GM19351 (cell line): ENCODE data around the gene TSPAN9.

Source experiments
- ATAC-seq: cut with Tn5 transposase; IDR thresholded peaks from one replicate; pipeline ENCODE4 v1.9.1; 2021; ENCODE audit warnings: mild to moderate bottlenecking, moderate library complexity; ENCODE audit not compliant: unreplicated experiment

Gene TSPAN9

DNA sequence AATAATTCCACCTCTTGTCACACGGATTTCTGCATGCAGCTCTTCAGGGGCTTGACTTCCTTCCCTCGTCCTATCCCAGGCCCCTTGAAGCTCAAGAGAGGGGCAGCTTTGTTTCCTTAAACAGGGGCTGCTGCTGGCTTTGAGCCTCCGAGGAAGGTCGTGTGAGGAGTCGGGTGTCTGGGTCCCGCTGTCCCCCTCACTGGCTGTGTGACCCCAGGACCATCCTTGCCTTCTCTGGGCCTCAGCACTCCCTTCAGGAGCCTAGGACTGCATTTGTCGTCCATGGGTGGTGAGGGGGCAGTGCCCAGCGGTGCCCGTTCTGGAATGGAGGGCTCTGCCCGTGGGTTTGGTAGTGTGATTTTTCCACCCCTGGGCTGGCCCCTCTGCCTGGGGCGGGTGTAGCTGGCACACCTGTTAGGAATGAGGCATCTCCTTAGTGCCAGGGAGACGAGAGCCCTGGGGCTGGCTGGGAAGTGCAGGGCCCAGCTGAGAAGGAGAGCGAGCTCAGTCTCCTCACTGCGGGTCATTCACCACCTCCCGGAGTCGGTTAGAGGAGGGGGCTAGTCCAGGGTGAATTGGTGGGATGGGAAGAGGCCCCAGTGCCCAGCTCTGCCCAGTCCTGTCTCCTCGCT is 60.8 kb downstream of the TSPAN9 start:
- ATAC-seq: no peak

DNA sequence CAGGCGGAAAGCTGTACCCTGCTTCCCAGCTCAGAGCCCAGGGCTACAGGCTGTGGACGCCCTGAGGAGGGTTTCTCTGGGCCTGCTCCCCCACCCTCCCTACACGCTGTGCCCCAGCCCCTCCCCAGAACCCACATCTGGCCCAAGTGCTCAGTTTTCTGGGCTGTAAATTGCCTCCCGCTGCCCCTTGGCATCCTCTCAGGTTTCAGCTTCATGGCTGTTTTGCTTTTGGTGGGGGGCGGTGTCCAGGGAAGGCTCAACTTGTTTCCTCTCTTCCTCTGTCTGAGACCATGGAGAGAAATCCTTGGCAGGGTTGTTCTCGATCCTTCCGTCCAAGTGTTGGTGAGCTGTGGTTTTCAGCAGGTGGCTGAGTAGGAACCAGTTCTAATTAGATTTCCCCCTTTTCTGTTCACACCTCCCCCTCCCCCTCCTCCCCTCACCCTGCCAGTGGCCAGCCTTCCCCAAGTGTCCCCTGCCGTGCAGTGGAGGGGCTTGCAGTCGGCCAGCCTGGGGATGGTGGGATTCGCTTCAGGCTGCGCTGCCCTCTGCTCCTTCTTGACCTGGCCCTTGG is 61.8 kb downstream of the TSPAN9 start:
- no peak for ATAC-seq

DNA sequence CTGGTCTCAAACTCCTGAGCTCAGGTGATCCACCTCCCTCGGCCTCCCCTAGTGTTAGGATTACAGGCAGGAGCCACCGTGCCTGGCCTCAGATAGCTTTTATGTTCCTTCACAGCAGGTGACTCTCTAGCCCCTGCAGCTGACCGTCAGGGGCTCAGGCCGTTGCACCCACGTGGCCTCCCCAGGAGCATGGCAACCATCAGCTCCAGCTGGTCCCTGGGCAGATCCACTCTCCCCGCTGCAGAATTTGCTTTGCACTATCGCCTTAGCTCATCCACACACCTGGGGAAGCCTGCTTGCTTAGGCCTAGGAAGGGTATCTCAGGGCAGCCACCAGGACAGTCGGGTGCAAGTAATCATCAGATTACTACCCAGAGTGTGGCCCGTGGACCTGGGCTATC is 62.6 kb downstream of the TSPAN9 start:
- no peak for ATAC-seq

DNA sequence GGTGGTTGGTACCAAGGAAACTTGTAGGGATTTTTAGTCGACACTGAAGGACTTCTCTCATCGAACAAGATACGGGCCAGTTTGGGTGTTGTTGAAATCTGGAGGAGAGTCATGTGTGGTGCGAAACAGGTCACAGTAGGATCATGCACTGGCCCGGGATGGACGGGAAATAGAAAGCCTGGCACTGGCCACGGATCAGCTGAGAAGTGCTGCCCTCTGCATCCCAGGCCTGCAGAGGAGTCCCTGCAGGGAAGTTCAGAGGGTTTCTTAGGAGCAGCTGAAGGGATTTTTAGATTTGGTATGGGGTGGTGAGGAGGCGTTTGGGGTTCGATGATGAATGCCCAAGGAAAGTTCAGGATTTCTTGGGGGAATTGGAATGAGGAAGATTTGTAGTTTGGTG is 63.1 kb downstream of the TSPAN9 start:
- ATAC-seq: no peak

DNA sequence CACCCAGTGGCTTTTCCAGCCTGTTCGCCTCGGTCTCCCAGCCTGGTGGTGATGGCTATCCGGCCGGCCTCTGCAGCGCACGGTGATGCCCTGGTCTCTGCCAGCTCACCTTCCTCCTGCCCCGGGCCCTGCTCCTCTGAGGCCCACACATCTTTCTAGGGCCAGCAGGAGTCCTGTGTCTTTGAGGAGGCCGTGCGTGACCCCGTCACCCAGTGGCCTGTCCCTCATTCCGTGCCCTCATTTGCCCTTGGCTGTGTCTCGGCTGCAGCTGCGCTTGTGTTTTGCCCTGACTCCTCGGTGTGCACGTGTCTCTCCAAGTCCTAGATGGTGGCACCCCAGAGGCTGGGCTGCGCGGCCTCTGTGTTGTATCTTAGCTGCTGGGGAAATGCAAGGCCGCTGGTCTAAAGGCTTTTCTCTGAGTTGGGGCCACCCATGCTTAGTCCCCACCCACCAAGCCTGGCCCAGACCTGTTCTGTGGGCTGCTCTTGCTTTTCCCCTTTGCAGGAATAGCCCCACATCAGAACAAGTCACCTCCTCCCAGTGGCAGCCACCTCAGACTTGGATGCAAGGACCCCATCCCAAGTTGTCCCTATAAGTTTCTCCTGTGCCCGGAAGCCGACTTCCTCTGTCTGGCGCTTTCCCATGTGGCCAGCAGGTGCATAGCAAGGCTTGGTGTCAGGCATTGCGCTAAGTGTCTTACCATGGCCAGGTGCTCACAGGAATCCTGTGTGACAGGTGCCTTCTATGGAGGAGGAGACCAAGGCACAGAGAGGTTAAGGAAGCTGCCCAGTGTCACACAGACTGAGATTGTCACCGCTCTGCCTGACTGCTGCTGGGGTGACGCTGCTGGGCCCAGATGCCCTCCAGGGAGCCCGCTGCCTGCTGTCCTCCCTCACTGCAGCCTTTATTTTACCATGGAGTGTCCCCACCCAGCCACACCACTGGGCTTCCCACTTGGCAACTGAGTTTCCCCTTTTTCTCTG is 64.5 kb downstream of the TSPAN9 start:
- ATAC-seq: no peak

DNA sequence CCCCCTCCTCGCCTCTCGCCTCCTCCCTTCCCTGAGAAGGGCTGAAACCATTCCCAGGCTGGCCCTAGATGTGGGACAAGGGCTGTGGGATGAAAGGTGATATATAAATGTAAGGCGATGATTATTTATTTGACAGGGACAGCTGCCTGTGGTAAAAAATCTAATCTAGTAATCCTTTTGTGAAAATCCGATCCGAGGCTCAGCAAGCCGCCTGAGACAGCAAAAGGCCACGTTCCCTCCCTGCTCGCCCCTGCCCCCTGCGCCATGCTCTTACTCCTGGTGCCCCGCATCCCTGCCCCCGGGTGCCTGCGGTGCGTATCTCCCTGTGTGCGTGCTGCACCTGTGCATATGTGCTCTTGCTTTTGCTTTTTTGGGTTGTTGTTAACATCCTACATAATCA is 65.2 kb downstream of the TSPAN9 start:
- no peak for ATAC-seq

DNA sequence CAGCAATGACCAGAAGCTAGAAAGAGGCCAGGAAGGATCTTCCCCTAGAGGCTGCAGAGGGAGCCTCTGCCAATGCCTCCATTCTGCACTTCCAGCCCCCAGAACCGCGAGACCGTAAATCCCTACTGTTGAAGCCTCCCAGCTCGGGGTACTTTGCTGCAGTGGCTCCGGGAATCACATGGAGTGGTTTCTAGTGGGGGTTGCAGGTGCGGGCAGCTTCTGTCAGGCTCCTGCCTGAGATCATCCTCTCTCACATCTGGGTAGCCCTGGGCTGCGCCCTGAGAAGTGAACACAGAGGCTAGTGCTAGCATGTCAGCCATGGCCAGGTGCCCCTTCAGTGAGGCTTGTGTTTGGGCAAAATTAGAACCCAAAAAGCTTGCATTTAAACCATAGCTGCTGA is 67.3 kb downstream of the TSPAN9 start:
- ATAC-seq: no peak

DNA sequence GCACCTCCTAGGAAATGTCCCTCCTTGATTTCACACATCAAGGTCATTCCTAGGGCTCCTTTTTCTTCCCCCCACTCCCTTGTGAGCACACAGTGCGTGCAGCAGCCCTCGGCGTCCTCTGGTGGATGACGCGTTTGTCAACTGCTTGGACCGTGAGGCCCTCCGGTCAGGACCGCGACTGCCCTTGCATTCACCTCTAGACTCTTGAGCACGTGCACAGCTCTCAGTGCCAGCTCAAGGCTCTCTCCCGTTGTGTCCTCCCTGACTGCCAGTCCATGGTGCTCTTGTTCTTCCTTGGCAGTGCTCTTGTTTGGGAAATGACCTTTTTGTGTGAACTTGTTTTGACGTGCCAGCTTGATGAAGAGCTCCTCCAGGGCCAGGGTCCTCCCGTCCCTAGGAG is 67.9 kb downstream of the TSPAN9 start:
- ATAC-seq: no peak

DNA sequence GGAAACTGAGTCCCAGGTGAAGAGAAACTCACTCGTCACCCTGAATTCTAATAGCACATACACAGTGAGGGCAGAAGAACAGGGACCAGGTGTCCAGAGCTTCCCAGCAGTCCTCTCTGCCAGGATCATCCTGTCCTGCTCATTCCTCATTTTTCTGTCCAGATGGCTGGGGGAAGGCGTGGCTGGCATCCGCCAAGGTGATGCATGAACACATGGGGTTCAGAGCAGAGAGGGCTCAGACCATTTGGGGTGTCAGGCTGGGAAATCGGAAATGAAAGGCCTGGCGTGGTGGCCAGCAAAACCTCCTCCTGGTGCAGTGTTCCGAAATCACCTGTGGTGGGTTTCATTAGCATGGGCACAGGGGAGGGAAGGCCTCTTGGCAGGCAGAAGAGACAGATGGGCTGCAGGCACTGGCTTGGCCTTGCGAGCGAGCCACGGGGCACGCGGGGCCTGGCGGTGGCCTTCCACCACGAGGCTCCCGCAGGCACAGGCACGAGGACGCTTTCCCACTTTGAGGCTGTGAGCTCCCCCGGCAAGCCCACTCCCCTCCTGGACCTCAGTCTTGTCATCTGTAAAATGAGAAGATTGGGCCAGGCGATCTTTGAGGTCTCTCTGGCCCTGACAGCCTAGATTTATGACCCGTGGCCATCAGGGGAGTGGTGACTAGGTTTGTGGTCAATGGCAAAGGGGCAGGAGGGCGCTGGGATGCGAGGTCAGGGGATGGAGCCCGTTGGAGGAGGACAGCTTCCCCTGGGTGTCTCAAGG is 68.5 kb downstream of the TSPAN9 start:
- no peak for ATAC-seq

DNA sequence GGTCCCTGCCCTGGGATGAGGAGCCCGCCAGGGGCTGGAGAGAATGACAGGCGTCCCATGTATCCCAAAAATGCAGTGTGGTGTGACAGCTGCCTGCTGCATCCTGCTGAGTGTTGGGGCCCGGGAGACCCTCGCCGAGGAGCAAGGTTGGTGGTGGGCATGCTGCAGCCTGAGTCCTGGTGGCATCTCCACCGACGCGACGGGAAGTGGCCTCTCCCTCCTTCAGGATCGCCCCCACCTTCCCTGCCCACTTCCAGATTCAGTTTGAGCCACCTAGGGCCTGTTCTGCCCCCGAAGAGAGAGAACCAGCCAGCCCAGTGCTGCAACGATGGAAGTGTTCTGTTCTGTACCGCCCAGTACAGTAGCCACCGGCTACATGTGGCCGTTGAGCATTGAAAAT is 70.1 kb downstream of the TSPAN9 start:
- ATAC-seq: no peak

DNA sequence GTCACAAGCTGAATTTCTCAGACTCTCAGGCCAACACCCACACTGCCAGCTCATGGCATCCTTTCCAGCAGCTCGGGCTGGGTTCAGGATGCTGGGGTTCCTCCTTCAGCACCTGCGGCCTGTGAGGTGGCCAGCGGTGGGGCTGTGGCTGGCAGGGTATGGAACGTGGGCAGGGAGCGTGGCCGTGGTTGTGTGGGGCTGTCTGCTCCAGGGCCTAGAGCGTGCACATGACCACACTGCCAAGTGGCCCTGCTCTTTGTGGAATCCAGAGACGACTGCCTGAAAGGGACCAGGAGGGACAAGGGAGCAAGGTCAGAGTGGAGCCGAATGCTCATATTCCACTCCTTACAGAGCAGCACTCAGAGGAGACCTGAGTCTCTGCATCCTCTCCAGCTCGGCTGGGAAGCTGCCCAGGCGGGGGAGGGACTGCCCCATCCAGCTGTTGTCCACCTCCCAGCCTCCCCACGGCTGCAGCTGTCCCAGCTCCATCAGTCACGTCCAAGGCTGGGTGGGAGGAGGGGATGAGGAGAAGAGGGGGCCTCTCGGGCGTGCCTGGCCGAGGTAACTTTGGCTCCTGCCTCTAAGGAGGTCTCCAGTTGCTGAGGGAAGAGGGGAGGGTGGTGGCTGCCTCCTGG is 71.3 kb downstream of the TSPAN9 start:
- ATAC-seq: no peak

DNA sequence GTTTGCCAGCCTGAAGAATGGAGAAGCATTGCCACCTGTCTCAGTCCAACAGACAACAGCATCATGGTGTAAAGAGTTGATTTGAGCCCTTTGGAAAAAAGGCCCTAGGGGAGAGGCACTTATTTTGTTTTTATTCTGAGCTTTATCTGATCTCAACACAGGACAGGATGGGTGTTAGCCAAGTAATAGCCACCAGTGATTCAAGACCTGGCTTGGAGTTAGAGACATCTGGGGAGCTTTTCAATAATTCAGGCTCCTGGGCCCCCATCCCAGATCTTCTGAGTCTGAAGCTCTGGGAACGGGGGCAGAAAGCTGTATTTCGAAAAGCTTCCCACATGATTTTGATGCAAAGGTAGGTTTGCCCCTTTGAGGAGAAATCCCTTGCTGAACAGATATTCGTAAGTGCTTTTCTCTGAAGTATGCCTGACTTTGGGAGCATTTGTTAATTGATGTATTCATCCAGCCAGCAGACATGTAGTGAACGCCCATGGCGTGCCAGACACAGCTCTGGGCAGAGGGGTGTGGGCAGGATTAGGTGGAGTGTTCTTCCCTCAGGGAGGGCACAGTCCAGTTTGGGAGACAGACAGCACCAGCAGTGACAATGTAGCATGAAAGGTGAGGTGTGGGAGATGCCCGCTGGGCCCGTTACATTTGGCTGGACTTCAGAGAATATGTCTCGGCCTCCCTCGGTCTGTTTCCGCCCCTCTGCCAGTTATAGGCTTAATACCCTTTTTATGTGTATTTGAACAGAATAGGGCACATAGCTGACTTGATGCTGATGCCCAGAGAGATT is 72.5 kb downstream of the TSPAN9 start:
- ATAC-seq: no peak

DNA sequence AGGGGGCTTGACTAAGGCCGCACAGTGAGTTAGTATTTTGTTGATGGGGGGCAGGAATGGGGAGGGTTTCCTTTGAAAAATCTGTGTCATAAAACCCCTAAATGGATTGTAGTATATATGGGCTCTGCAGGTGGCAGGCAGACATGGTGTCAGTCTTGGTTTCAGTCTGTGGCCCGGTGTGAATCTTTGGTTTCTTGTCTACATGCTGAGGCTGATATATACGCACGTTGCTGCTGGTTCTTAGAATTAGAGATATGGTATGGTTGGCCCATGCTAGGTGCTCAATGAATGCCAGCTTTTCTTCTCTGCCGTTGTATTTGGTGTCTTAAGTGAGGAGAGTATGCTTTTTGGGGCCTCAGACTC is 73.1 kb downstream of the TSPAN9 start:
- ATAC-seq: no peak

DNA sequence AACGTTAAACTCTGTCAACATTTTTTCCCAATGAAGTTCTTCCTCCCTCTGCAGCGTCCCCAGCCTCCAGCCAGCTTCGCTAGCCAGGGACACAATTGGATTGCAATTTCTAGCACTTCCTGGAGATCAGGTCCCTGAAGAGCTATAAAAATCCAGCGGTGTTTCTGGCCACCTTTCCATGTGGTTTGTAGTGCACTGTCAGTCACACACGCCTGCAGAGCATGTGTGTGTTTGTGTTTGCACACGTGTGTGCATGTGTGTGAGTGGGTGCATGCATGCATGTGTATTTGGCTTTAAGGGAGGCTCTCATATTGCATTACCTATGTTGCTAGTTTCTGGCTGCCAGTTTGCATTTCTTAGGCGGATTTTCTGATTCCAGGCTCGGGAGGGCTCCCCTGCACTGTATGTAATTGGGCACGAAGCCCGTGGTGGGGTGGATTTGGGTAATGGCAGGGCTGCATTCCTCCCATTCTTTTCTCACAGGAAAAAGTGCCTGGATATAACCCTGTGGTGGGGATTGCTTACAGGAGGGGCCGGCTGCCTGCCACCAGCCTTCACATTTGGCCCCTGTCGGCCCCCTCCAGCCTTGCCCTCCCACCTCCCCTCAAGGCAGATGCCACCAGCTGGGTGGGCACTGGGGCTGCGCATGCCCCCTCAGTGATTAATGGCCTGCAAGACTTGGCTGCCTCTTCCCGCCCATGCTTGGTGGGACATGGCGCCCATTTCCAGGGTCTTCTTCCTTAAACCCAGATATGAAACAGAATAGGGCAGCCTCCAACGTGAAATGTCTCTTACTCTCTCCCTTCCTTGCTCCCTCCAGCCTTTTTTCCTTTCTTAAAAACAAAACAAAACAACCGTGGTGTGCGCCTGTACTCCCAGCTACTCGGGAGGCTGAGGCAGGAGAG is 74.0 kb downstream of the TSPAN9 start:
- no peak for ATAC-seq

DNA sequence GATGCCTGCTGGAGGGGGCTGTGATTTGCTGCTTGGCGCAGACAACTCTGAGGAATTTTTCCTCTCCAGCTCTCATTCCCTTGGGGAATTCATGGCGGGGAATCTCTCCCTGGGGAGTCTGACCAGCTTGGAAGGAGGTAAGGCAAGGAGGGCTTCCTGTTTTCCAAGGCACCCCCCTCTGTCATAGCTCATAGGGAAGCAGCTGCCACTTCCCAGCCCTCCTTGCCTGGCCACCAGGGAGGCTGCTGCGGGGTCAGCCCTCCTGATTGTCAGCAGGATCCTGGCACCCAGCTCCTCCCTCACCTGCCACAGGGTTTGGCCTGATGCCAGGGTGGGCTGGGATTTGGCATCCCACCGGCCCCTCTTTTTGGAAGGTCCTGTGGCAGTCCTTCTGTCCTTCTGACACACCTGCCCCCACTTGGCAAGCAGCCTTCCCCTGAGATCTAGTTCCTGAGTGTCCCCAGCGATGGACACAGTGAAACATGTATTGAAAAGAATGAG is 74.9 kb downstream of the TSPAN9 start:
- ATAC-seq: no peak

DNA sequence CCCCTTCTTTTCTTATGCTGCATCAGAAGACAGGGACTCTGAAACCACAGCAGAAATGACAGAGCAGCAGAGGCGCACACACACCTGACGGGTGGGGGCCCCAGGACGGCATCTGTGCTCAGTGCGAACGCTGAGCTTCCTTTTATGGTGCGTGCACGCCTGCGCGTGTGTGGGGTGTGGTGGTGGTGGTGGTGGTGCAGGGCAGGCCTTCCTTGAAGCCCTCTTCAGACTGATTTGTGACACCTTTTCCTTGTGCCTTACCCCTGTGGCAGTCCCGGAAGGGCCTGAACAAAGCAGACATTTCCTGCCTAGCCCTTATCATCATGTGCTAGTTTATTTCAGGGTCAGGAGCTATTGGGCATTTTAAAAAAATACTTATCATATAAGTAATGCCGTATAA is 75.7 kb downstream of the TSPAN9 start:
- no peak for ATAC-seq

DNA sequence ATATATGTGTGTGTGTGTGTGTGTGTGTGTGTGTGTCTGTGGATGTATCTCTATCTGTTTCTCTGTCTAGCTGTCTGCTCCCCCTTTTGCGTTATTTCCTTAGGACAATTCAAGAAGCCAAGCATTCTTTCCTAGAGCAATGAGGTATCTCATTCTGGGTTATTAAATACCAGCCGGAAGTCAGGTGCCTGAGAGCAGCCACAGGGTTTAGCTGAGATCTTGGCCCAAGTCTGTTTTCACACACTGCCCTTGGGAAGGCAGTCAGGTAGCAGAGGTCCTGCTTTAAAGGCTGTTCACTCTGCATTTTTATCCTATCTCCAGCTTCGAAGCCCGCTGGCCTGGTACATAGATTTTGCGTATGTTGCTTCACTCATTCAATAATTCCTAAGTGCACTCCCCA is 76.8 kb downstream of the TSPAN9 start:
- no peak for ATAC-seq

DNA sequence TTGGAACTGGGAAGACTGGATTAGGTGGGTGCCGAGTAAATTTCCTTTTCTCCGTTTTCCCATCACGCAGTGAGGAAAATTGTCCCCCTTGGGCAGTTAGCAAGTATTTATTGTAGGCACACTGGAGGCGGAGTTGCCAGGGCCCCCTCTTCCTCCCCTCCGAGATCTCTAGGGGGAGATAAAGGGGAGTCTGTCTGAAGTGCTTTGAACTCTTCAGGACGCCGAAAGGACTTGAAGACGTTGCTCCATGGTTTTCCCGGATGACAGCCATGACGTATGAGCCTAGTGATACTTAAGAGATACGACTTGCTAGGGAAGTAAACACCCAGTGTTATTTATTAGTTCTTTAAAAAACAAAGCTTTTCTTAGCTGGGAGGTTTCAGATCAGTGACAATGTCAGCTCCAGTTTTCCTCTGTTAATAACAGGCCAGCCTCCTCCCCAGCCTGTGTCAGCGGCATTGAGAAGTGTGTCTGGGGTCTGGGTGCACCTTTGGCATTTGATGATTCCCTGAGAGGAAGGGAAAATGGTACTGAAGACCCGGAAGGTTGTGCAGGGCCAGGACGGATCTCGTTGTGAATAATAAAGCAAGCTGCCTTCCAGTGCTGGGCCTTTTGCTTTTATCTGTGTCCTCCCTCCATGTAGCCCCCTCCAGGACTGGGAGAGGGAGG is 78.7 kb downstream of the TSPAN9 start:
- no peak for ATAC-seq
